DND-41 (cell line): ENCODE results near the gene USP20.

Experiments used
- ATAC-seq: fragments of 200-7000 bp; cut with Tn5 transposase; 3 replicates; pipeline ENCODE4 v1.9.1; 2021; ENCODE audit warnings: low read depth; ENCODE audit not compliant: insufficient read depth
- DNase-seq: peaks from one replicate; pipeline ENCODE4 v3.0.0-alpha.2; 2020
- H2AFZ ChIP-seq: 2 replicates; pipeline ENCODE4 v1.6.0; 2012; ENCODE audit warnings: low read depth, low read length
- H3K27ac ChIP-seq: 2 replicates; pipeline ENCODE4 v1.5.1; 2012; ENCODE audit warnings: low read length, inconsistent platforms
- H3K27me3 ChIP-seq: fragments of 200-600 bp; sonication (generic); 2 replicates; pipeline ENCODE4 v1.6.0; 2012; ENCODE audit warnings: low read length, mild to moderate bottlenecking, inconsistent platforms; ENCODE audit not compliant: insufficient read depth, poor library complexity
- H3K36me3 ChIP-seq: 2 replicates; pipeline ENCODE4 v1.5.1; 2012; ENCODE audit warnings: low read length, inconsistent platforms; ENCODE audit not compliant: insufficient read depth
- H3K4me1 ChIP-seq: 2 replicates; pipeline ENCODE4 v1.5.1; 2012; ENCODE audit warnings: mild to moderate bottlenecking, low read length; ENCODE audit not compliant: insufficient read depth
- H3K4me2 ChIP-seq: 2 replicates; pipeline ENCODE4 v1.6.0; 2012; ENCODE audit warnings: mild to moderate bottlenecking, moderate library complexity, low read length, inconsistent platforms; ENCODE audit not compliant: insufficient read depth
- H3K4me3 ChIP-seq, 2 experiments: fragments of 200-600 bp in 1 of 2; shearing (Covaris generic) in 1 of 2; 2 replicates each; pipeline ENCODE4 v1.5.1; 2012 to 2016; ENCODE audit warnings: inconsistent platforms in 2 of 2, low read length in 2 of 2, mild to moderate bottlenecking in 2 of 2, low read depth in 1 of 2, moderate library complexity in 1 of 2
- H3K79me2 ChIP-seq: 2 replicates; pipeline ENCODE4 v1.6.0; 2012; ENCODE audit warnings: low read length, inconsistent platforms; ENCODE audit not compliant: insufficient read depth
- H3K9ac ChIP-seq: 2 replicates; pipeline ENCODE4 v1.6.0; 2012; ENCODE audit warnings: low read depth, mild to moderate bottlenecking, inconsistent platforms, low read length, moderate library complexity
- H3K9me3 ChIP-seq: 2 replicates; pipeline ENCODE4 v1.5.1; 2012; ENCODE audit warnings: low read length, moderate library complexity, mild to moderate bottlenecking, inconsistent platforms; ENCODE audit not compliant: insufficient read depth, severe bottlenecking
- H4K20me1 ChIP-seq: 2 replicates; pipeline ENCODE4 v1.6.0; 2012; ENCODE audit warnings: low read length; ENCODE audit not compliant: insufficient read depth
- EZH2 ChIP-seq: IDR thresholded peaks from 3 replicates; pipeline ENCODE4 v1.6.1; 2012; ENCODE audit warnings: borderline replicate concordance, low read depth, mild to moderate bottlenecking, moderate library complexity, low read length, inconsistent platforms; ENCODE audit not compliant: severe bottlenecking
- TF ChIP-seq, protein P1 (sequence below): IDR thresholded peaks from 2 replicates; pipeline ENCODE4 v1.5.1; 2012; ENCODE audit warnings: borderline replicate concordance, low read length, moderate library complexity, mild to moderate bottlenecking; ENCODE audit not compliant: poor library complexity, severe bottlenecking; ENCODE audit errors: extremely low read depth

Gene USP20

DNA sequence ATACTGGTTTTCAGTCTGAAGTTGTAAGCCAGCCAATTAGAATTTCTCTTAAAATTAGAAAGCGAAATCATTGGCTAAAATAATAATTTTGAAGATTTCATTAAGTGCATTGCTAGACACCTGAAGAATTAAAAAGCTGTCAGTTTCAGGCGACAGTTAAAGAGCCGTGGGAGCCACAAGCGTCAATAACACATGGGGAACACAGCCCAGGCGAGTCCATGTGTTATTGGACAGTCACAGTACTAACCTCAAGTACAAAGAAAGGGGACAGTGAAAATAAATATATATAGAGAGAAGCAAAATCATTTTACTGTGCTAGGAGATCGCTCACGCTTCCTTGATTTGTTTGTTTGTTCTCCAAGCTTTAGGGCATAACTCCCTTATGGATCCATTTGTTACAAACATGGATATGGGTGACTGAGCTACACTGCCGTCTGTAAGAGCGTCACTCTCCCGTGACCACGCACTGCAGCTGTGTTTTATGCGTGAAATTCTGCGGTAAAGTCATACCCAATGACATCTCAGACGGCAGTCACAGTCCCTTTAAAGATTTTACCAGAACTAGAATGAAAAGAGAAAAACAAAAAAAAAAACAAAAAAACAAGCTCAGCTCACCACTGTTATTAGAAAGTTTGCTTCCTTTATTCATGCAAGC lies 83.2 kb downstream of the USP20 start:
- no peaks in the 10 kb centered on the region for H4K20me1 ChIP-seq
- H3K79me2 ChIP-seq: peaks cover 72% of the 10 kb centered on the region
- no peaks in the 10 kb centered on the region for H3K27me3 ChIP-seq
- H3K9me3 ChIP-seq: no peaks in the 10 kb centered on the region
- DNase-seq (no peak), ATAC-seq (no peak)
- no peak overlapping the region for H3K4me2 ChIP-seq
- H3K27ac ChIP-seq: peak overlapping the region; percentile 12; the same call in 1 of the 2 replicates
- H3K36me3 ChIP-seq: peaks cover 89% of the 10 kb centered on the region
- no peak overlapping the region for H3K4me3 ChIP-seq
- no peaks in the 10 kb centered on the region for H3K4me1 ChIP-seq
- H2AFZ ChIP-seq: no peak overlapping the region
- TF ChIP-seq, protein P1, sequence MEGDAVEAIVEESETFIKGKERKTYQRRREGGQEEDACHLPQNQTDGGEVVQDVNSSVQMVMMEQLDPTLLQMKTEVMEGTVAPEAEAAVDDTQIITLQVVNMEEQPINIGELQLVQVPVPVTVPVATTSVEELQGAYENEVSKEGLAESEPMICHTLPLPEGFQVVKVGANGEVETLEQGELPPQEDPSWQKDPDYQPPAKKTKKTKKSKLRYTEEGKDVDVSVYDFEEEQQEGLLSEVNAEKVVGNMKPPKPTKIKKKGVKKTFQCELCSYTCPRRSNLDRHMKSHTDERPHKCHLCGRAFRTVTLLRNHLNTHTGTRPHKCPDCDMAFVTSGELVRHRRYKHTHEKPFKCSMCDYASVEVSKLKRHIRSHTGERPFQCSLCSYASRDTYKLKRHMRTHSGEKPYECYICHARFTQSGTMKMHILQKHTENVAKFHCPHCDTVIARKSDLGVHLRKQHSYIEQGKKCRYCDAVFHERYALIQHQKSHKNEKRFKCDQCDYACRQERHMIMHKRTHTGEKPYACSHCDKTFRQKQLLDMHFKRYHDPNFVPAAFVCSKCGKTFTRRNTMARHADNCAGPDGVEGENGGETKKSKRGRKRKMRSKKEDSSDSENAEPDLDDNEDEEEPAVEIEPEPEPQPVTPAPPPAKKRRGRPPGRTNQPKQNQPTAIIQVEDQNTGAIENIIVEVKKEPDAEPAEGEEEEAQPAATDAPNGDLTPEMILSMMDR: no peak
- no peak for TF ChIP-seq EZH2
- no peak overlapping the region for H3K9ac ChIP-seq

DNA sequence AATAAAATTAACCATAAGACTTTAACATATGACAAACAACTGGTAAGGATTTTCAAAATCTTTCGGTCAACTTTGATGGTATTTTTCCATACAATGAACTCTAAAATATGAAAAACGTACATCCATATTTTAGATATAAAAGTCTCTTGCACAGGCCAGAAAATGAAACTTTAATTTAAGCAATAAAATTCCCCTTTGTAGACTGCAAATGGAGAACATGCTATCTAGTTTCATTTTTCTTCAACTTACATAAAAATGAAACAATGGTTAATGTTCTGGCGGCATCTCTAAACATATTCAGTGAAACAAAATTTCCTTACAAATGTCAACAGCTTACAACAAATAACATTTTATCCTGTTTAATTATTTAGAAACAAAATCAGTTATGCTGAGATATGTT lies 84.0 kb downstream of the USP20 start:
- TF ChIP-seq, protein P1: no peak
- no peak for TF ChIP-seq EZH2
- Histone ChIP-seq H3K27me3 (no peaks in the 10 kb centered on the region), H3K4me3 (no peak overlapping the region), H4K20me1 (no peaks in the 10 kb centered on the region), H3K36me3 (peaks cover 90% of the 10 kb centered on the region), H3K4me2 (no peak overlapping the region), H3K79me2 (peaks cover 72% of the 10 kb centered on the region), H2AFZ (no peak overlapping the region), H3K9ac (no peak overlapping the region), H3K9me3 (no peaks in the 10 kb centered on the region), H3K4me1 (no peaks in the 10 kb centered on the region), H3K27ac (no peak overlapping the region)
- DNase-seq (no peak), ATAC-seq (no peak)

GRCh38 chr9:129919841-129920240 lies 84.6 kb downstream of the USP20 start:
- Histone ChIP-seq H3K4me1 (no peaks in the 10 kb centered on the region), H3K4me3 (no peak overlapping the region)

More at GRCh38 chr9:129919841-129920240, 84.6 kb downstream of the USP20 start:
- no peak overlapping the region for H2AFZ ChIP-seq
- H3K9ac ChIP-seq: no peak overlapping the region
- TF ChIP-seq EZH2: no peak
- TF ChIP-seq, protein P1: no peak
- H4K20me1 ChIP-seq: no peaks in the 10 kb centered on the region
- ATAC-seq (no peak), DNase-seq (no peak)
- no peaks in the 10 kb centered on the region for H3K27me3 ChIP-seq
- H3K79me2 ChIP-seq: peaks cover 76% of the 10 kb centered on the region
- no peak overlapping the region for H3K4me2 ChIP-seq
- no peak overlapping the region; the same call in 1 of the 2 replicates for H3K27ac ChIP-seq
- H3K36me3 ChIP-seq: peaks cover 94% of the 10 kb centered on the region
- H3K9me3 ChIP-seq: no peaks in the 10 kb centered on the region
